Heart right ventricle (tissue), 16 donors: ENCODE results near the gene MORN5. TPM values are rescaled to one million over a fixed set of nuclear protein-coding genes. Genes with fewer than 3 reads are reported as not detected.

ENCODE experiments used
- ATAC-seq, 8 donors: fragments of 200-7000 bp; cut with Tn5 transposase; one replicate each; pipeline ENCODE4 v1.9.1; 2020; ENCODE audit warnings: mild to moderate bottlenecking in 8 of 8, moderate library complexity in 8 of 8, moderate number of reproducible peaks in 1 of 8
- DNase-seq, 2 donors: peaks; one replicate each; pipeline ENCODE4 v3.0.0-alpha.2; 2020
- H3K27ac ChIP-seq, 10 donors: fragments of 200-600 bp; sonication (generic) in 2 of 10; one replicate each; pipeline versions ENCODE4 v1.5.0 to v1.8.0; 2020 to 2022; ENCODE audit warnings: mild to moderate bottlenecking in 3 of 10
- H3K27me3 ChIP-seq, 7 donors: fragments of 200-600 bp; one replicate each; pipeline ENCODE4 v1.8.0; 2021 to 2022; ENCODE audit warnings: mild to moderate bottlenecking in 2 of 7
- H3K36me3 ChIP-seq, 9 donors: fragments of 200-600 bp; sonication (generic) in 1 of 9; one replicate each; pipeline versions ENCODE4 v1.5.0 to v1.8.0; 2020 to 2022; ENCODE audit warnings: mild to moderate bottlenecking in 2 of 9
- H3K4me1 ChIP-seq, 9 donors: fragments of 200-600 bp; sonication (generic) in 1 of 9; one replicate each; pipeline versions ENCODE4 v1.5.0 to v1.8.0; 2020 to 2022; ENCODE audit warnings: mild to moderate bottlenecking in 4 of 9
- H3K4me3 ChIP-seq, 10 donors: fragments of 200-600 bp; sonication (generic) in 2 of 10; one replicate each; pipeline versions ENCODE4 v1.5.0 to v1.8.0; 2020 to 2022; ENCODE audit warnings: mild to moderate bottlenecking in 7 of 10, moderate library complexity in 2 of 10
- H3K9me3 ChIP-seq, 11 donors: fragments of 200-600 bp in 10 of 11; sonication (generic) in 2 of 11; one replicate each; pipeline versions ENCODE4 v1.5.0 to v1.8.0; 2013 to 2022; ENCODE audit warnings: mild to moderate bottlenecking in 2 of 11, control low read depth in 1 of 11, moderate library complexity in 1 of 11
- CTCF ChIP-seq, 9 donors: fragments of 200-600 bp; sonication (generic) in 2 of 9; IDR thresholded peaks; one replicate each; pipeline versions ENCODE4 v1.5.0 to v1.8.0; 2021 to 2022; ENCODE audit warnings: antibody characterized with exemption in 9 of 9, mild to moderate bottlenecking in 5 of 9, moderate library complexity in 1 of 9
- WGBS, 2 donors: extraction: QIAGEN DNeasy Blood & Tissue Kit; methylation state at CpG; one replicate each; pipeline ENCODE4 v1.1.7; 2013; ENCODE audit warnings: inconsistent platforms in 1 of 2; 5-methylcytosine and 5-hydroxymethylcytosine counted together
- intact Hi-C, 10 donors: fragments of 100-400 bp; cut with DNase I; formaldehyde crosslinking; loops; one replicate each; pipeline versions ENCODE4 v1.11.1 to v1.14.2; 2022
- polyA plus RNA-seq, 2 donors: library from polyadenylated mRNA; stranded (reverse); fragments of 200-250 nt; gene quantifications; one replicate each; pipeline ENCODE4 v1.2.3, GENCODE V29; 2013
- total RNA-seq, 10 donors: library from RNA; stranded (reverse); fragmentation: NEBNext Ultra II Directional in 3 of 10; extraction: Animal tissue kit (Norgen Biotek cat#: 25700) in 3 of 10; gene quantifications; one replicate each; pipeline versions ENCODE4 v1.2.1 to v1.2.4, GENCODE V29; 2021 to 2023
- donor health status: Arrhythmogenic right ventricular cardiomyopathy.
- donor health status: ischemic (EF 13 %, LVEDD 7.1; RV severe dilation, severe dysfunction).
- donor health status: healthy with polysubstance abuse.
- donor health status: DM: no; HTN: yes; CAD: no.
- donor health status: DM: no; HTN: no; CAD: no.
- donor health status: ischemic (EF 25% LVEDD 6.9; RV normal size, moderate dysfunction).
- donor health status: ischemic (EF 25% LVEDD 5.7; RV mildly dilated, moderate dysfunction).
- donor health status: healthy.
- donor health status: DM: yes; HTN: yes; CAD: no.
- donor health status: Ischemic cardiomyopathy.
- donor health status: ischemic (EF 35%, LVEDD 5.7; RV mildly dilated, moderate dysfunction).
- donor health status: nonischemic (EF 11% LVEDD 7.7; RV severe dilation, severe dysfunction).
- donor health status: DM: yes; HTN: yes; CAD: no.
- donor health status: PGD.
- donor health status: ischemic (EF 29% LVEDD 5.4; RV normal size, mild dysfunction).
- donor health status: nonischemic (EF 23%, LVEDD 6.1; RV moderate dilation, normal function).

The MORN5 gene
- total and polyA plus RNA-seq, 12 donors = not detected

- H3K27ac ChIP-seq = peak overlapping the region in 8 of 10 donors; percentile 10 to 64 (median 35)
- no peak overlapping the region for H3K4me3 ChIP-seq
- peaks cover 9 to 63% (median 33%) of the 10 kb centered on the region in 9 donors for H3K4me1 ChIP-seq
- H3K27me3 ChIP-seq = peaks cover 0 to 7% (median 0%) of the 10 kb centered on the region in 7 donors
- no peak for TF ChIP-seq CTCF (IDR thresholded peaks at IDR 0.05)
- H3K36me3 ChIP-seq = no peaks in the 10 kb centered on the region
- no peaks in the 10 kb centered on the region for H3K9me3 ChIP-seq
- WGBS, 2 donors = 59 to 64% methylated on average over 12 of the region's 12 CpGs
- intact Hi-C loops = loop anchor here in 2 of 10 donors (10.0 kb wide), 2 partner anchors 101 to 131 kb away; partner anchors contain the start of genes MRRF (in 1 of the 2) and RBM18 (in 1 of the 2)
- ATAC-seq (peak; percentile 65 to 86 (median 72)), DNase-seq (peak; percentile 66 to 69)
Measured at GRCh38 chr9:122133263-122133983, 26.3 kb upstream of the MORN5 start.

- Histone ChIP-seq H3K4me1 (peaks cover 9 to 60% (median 36%) of the 10 kb centered on the region in 9 donors), H3K4me3 (no peak overlapping the region), H3K9me3 (no peaks in the 10 kb centered on the region), H3K27me3 (peaks cover 0 to 7% (median 0%) of the 10 kb centered on the region in 7 donors), H3K27ac (peak overlapping the region in 7 of 10 donors; percentile 10 to 64 (median 35)), H3K36me3 (no peaks in the 10 kb centered on the region)
- DNase-seq (no peak), ATAC-seq (no peak)
- no peak for TF ChIP-seq CTCF (IDR thresholded peaks at IDR 0.05)
- 54% methylated on average over 17 of the region's 17 CpGs for WGBS, 2 donors
- intact Hi-C loops = loop anchor here in 2 of 10 donors (10.0 kb wide), 2 partner anchors 101 to 131 kb away; partner anchors contain the start of genes MRRF (in 1 of the 2) and RBM18 (in 1 of the 2)
Measured at GRCh38 chr9:122133984-122134535, 25.6 kb upstream of the MORN5 start.

- no peaks in the 10 kb centered on the region for H3K36me3 ChIP-seq
- intact Hi-C loops = loop anchor here in 2 of 10 donors (10.0 kb wide), 2 partner anchors 100 to 130 kb away; partner anchors contain the start of genes MRRF (in 1 of the 2) and RBM18 (in 1 of the 2)
- no peaks in the 10 kb centered on the region for H3K9me3 ChIP-seq
- peaks cover 9 to 57% (median 38%) of the 10 kb centered on the region in 9 donors for H3K4me1 ChIP-seq
- WGBS, 2 donors = 54 to 56% methylated on average over 12 of the region's 12 CpGs
- DNase-seq = no peak
- no peak for TF ChIP-seq CTCF (IDR thresholded peaks at IDR 0.05)
- no peak overlapping the region for H3K4me3 ChIP-seq
- H3K27me3 ChIP-seq = peaks cover 0 to 7% (median 0%) of the 10 kb centered on the region in 7 donors
- peak overlapping the region in 1 of 10 donors; percentile 35 for H3K27ac ChIP-seq
- ATAC-seq = no peak
Measured at GRCh38 chr9:122134822-122135528, 24.7 kb upstream of the MORN5 start.

DNA sequence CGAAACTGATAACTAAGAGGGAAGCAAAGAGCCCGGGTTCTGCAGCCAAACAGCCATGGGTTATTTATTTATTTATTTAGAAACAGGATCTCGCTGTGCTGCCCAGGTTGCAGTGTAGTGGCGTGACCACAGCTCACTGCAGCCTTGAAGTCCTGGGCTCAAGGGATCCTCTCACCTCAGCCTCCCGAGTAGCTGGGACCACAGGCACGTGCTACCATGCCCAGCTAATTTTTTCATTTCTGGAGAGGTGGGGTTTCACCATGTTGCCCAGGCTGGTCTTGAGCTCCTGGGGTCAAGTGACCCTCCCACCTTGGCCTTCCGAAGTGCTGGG is 24.2 kb upstream of the MORN5 start:
- 93 to 95% methylated on average over 7 of the region's 7 CpGs for WGBS, 2 donors
- no peak for DNase-seq
- TF ChIP-seq CTCF (IDR thresholded peaks at IDR 0.05) = no peak
- H3K4me1 ChIP-seq = peaks cover 9 to 57% (median 43%) of the 10 kb centered on the region in 9 donors
- intact Hi-C loops = loop anchor here in 2 of 10 donors (10.0 kb wide), 2 partner anchors 99 to 129 kb away; partner anchors contain the start of genes MRRF (in 1 of the 2) and RBM18 (in 1 of the 2)
- peaks cover 0 to 7% (median 0%) of the 10 kb centered on the region in 7 donors for H3K27me3 ChIP-seq
- no peak overlapping the region for H3K4me3 ChIP-seq
- H3K27ac ChIP-seq = no peak overlapping the region
- H3K9me3 ChIP-seq = no peaks in the 10 kb centered on the region
- H3K36me3 ChIP-seq = no peaks in the 10 kb centered on the region
- no peak for ATAC-seq
